ENCODE results near the gene TMEM253.

The TMEM253 gene

GRCh38 chr14:21106176-21106497 lies 5.3 kb downstream of the TMEM253 start:
- H3K27ac Mint-ChIP-seq, result peak overlapping the region; percentile 93 to 97 (median 96)
- H3K27me3 Mint-ChIP-seq (ENCODE audit: low read depth), result no peaks in the 10 kb centered on the region
- H3K36me3 Mint-ChIP-seq (ENCODE audit: low read depth), result no peaks in the 10 kb centered on the region
- H3K4me3 Mint-ChIP-seq, result peak overlapping the region; percentile 62 to 78 (median 74)
- TF ChIP-seq CTCF (IDR thresholded peaks at IDR 0.05; ENCODE audit: unreplicated experiment in 3 of 3), result no peak
- peaks cover 60% of the 10 kb centered on the region for H3K4me1 Mint-ChIP-seq
- no peaks in the 10 kb centered on the region for H3K9me3 Mint-ChIP-seq

- Mint-ChIP-seq H3K9me3 (no peaks in the 10 kb centered on the region), H3K27me3 (ENCODE audit: low read depth) (no peaks in the 10 kb centered on the region), H3K36me3 (ENCODE audit: low read depth) (no peaks in the 10 kb centered on the region), H3K4me3 (peak overlapping the region; percentile 62 to 78 (median 74)), H3K4me1 (peaks cover 60% of the 10 kb centered on the region), H3K27ac (peak overlapping the region; percentile 93 to 97 (median 96))
- peak; percentile 80 to 91 (median 90) for TF ChIP-seq CTCF (IDR thresholded peaks at IDR 0.05; ENCODE audit: unreplicated experiment in 3 of 3)
Observed at GRCh38 chr14:21106498-21107282, 5.8 kb downstream of the TMEM253 start.

GRCh38 chr14:21107283-21107800 lies 6.5 kb downstream of the TMEM253 start:
- peaks cover 54% of the 10 kb centered on the region for H3K4me1 Mint-ChIP-seq
- H3K4me3 Mint-ChIP-seq, result peak overlapping the region; percentile 62 to 78 (median 74)
- no peaks in the 10 kb centered on the region for H3K9me3 Mint-ChIP-seq
- no peak for TF ChIP-seq CTCF (IDR thresholded peaks at IDR 0.05; ENCODE audit: unreplicated experiment in 3 of 3)
- H3K27ac Mint-ChIP-seq, result peak overlapping the region; percentile 93 to 97 (median 96)
- no peaks in the 10 kb centered on the region for H3K36me3 Mint-ChIP-seq (ENCODE audit: low read depth)
- H3K27me3 Mint-ChIP-seq (ENCODE audit: low read depth), result no peaks in the 10 kb centered on the region

- H3K4me1 Mint-ChIP-seq, result peaks cover 43% of the 10 kb centered on the region
- H3K9me3 Mint-ChIP-seq, result no peaks in the 10 kb centered on the region
- no peaks in the 10 kb centered on the region for H3K36me3 Mint-ChIP-seq (ENCODE audit: low read depth)
- no peak for TF ChIP-seq CTCF (IDR thresholded peaks at IDR 0.05; ENCODE audit: unreplicated experiment in 3 of 3)
- H3K27ac Mint-ChIP-seq, result peak overlapping the region in 2 of 3 experiments; percentile 55 to 96
- H3K27me3 Mint-ChIP-seq (ENCODE audit: low read depth), result no peaks in the 10 kb centered on the region
- H3K4me3 Mint-ChIP-seq, result no peak overlapping the region
Observed at GRCh38 chr14:21108791-21109190, 7.9 kb downstream of the TMEM253 start.

GRCh38 chr14:21109377-21110138 lies 8.7 kb downstream of the TMEM253 start:
- Mint-ChIP-seq H3K9me3 (no peaks in the 10 kb centered on the region), H3K36me3 (ENCODE audit: low read depth) (no peaks in the 10 kb centered on the region), H3K27me3 (ENCODE audit: low read depth) (no peaks in the 10 kb centered on the region)

More at GRCh38 chr14:21109377-21110138, 8.7 kb downstream of the TMEM253 start:
- no peak for TF ChIP-seq CTCF (IDR thresholded peaks at IDR 0.05; ENCODE audit: unreplicated experiment in 3 of 3)
- Mint-ChIP-seq H3K27ac (peak overlapping the region; percentile 52 to 90 (median 55)), H3K4me1 (peaks cover 40% of the 10 kb centered on the region), H3K4me3 (peak overlapping the region in 1 of 3 experiments; percentile 2)

Measured in nephron (organoid).